GM18502 (cell line): Measurements from ENCODE around the gene MAP2.
A peak's percentile ranks its signal among the peaks of the same experiment; 100 is the strongest.
"Not testable (repeated sequence)": the region's sequence is repeated elsewhere in the genome, so short reads cannot be mapped to it uniquely, and the experiment has no call there.

Experiments
- ATAC-seq: cut with Tn5 transposase; IDR thresholded peaks from one replicate; pipeline ENCODE4 v1.9.1; 2021; ENCODE audit warnings: mild to moderate bottlenecking; ENCODE audit not compliant: unreplicated experiment, poor library complexity

Gene MAP2

GRCh38 chr2:209473930-209474419, 50.1 kb downstream of the MAP2 start:
- no peak for ATAC-seq

DNA sequence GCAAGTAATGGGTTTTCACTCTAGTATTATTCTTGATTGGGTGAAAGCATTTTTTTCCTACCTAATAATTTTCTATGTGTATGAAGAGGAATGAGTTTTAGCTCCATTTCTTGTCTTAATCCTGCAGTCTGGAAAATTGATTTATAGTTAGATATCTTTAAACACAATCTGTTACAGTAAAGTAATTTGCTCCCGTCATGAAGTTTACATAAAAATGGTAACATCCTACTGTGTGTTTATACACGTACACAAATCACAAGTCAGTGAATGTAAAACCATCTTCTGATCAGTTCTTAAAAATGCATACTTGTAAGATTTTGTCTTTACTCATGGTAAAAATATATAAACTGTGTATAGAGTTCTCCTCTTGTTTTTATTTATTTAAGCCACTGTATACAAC, 51.1 kb downstream of the MAP2 start:
- ATAC-seq, result no peak

DNA sequence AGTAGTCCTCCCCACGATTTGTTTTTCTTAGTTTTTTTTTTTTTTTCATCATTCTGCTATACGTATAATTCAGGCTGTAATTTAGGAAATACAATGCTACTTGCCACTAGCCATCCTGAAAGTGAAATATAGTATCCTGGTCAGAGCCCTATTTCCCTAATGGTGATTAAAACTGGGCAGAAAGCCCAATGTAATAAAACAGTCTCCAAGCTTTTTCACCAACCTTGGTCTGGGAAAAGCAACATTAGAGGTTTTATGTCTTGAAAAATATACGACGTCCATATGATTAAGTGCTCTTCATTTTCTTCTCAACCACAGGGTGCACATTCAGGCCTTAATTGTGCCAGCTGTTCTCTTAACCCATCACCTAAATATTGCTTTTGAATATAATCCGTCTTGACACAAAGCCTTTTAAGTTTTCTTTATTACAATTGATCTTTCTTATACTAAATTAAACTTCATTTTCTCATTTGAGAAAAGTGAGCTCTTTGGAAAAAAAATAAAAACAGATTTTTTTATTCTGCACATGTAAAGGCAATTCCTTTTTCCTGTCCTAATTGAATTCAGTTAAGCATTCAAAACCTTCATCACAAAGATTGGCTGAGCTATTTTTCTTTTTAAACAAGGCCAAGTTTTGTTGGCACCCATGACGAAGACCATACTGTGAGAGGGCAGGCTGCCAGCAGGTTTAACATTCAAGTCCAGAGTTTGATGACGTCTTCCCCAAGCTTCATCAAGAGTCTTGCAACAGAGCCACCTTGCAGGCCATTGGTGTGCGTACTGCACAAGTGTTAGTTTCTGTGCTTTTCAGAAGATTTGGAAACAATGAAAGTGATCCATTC, 52.7 kb downstream of the MAP2 start:
- ATAC-seq, result no peak

- ATAC-seq, result not testable (repeated sequence)
Observed at GRCh38 chr2:209492296-209492695, 68.4 kb downstream of the MAP2 start.

GRCh38 chr2:209495068-209495620, 71.3 kb downstream of the MAP2 start:
- not testable (repeated sequence) for ATAC-seq

DNA sequence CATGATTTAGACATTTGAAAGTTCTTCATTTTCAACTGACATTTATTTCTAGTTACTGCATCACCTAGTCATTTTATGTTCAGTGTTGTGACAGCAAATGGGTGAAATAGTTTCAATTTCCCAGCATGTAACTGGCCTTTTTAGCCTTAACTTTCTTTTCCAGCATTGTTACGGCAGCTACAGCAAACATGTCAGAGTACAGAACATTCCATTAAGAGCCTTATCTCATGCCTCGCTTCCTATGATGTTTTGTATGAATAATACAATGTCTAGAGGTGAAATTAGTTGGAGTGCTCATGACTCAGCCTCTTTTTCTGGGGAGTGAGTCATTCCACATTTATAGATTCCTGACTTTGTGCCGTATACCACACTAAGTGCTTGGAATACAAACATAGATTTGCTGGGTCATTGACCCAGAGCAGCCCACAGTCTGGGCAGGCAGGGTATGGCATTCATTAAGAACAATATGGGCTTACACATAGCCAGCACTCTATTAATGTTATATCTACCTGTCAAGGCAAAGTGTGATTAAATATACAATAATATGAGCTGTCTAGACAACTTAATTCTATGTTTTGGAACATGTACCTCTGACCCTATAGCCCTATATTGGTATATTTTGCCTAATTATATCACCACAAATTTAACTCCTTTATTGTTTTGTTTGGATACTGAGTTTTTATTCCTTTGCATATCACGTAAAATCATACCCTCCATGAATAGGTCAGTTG, 72.2 kb downstream of the MAP2 start:
- no peak for ATAC-seq

GRCh38 chr2:209496586-209496982, 72.7 kb downstream of the MAP2 start:
- ATAC-seq, result no peak

DNA sequence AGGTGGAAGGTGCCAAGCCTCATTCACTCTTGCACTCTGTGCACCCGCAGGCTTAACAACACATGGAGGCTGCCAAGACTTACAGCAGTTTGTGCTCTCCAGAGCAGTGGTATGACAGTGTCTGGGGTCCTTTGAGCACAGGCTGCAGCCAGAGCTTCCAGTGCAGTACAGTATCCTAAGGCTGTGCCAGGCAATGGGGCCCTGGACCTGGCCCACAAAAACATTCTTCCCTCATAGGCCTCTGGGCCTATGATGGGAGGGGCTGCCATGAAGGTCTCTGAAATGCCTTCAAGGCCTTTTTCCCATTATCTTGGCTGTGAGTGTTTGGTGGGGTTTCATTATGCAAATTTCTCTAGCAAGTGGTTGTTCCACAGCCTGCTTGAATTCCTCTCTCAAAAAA, 74.8 kb downstream of the MAP2 start:
- no peak for ATAC-seq

DNA sequence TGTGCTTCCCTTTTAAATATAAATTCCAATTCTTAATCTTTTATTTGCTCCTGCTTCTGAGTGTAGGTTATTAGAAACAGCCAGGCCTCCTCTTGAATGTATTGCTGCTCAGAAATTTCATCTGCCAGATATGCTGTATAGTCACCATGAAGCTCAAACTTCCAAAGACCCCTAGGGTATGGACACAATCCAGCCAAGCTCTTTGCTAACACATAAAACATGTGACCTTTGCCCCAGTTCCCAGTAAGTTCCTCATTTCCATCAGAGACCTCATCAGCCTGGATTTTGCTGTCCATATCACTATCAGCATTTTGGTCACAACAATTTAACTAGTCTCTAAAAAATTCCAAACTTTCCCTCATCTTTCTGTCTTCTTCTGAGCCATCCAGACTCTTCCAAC, 75.2 kb downstream of the MAP2 start:
- no peak for ATAC-seq

DNA sequence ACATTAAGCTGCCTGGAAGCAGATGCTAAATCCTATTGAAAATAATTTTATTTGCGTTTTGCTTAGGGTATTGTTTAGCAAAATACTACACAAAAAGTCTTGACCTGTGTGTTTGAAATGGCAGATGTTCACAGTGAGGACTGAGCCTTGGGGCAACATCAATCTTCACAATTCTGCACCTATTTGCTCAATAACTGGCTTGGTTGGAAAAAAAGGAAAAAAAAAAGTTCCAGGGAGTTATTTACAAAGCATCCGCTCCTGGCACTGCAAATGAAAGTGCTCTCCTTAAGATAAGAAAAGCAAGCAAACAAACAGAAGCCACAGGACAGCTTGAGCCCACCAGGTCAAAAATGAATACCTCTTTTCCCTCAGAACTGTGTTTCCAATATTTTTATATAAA, 77.7 kb downstream of the MAP2 start:
- no peak for ATAC-seq

DNA sequence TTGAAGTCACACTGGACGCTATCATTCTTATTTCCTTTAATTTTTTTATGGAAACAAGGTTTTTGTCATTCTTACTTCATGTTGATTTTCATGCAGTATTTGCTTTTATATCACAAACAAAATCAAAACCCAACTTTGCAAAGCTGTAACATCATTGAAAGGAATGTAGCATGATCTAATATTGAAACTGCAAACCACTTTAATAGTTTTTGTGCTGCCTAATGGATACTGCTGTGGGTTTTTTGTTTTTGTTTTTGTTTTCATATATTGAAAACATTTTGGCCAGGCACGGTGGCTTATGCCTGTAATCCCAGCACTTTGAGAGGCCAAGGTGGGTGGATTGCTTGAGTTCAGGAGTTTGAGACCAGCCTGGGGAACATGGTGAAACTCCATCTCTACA, 81.6 kb downstream of the MAP2 start:
- peak; percentile 50 for ATAC-seq

DNA sequence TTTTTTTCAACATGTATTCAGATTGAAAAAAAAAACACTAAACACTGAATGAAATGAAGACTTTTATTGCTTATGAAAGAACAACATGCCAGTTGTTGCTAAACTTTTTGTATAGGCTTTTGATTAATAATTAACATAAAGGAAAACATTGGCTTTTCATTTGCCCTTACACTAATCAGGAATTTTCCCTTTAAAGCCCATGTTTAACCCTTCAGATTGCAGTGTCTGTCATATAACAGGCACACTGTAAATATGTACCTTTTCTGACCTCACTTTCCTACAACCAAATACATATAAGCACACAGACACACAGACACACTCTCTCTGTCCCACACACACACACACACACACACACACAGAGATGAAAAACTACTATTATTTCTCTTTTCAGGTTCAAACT, 84.4 kb downstream of the MAP2 start:
- ATAC-seq, result no peak

DNA sequence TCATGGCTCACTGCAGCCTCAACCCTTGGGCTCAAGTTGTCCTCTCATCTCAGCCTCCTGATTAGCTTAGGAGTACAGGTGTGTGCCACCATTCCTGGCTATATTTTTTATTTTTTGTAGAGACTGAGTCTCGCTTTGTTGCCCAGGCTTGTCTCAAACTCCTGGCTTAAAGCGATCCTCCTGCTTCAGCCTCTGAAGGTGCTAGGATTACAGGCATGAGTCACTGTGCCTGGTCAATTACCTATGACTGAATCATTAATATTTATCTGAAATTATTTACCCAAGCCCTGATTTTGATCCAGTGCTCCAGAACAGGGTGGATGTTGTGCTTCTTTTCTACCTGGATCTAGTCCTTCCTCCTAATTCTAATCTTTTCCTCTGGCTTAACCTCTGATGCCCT, 87.8 kb downstream of the MAP2 start:
- no peak for ATAC-seq

DNA sequence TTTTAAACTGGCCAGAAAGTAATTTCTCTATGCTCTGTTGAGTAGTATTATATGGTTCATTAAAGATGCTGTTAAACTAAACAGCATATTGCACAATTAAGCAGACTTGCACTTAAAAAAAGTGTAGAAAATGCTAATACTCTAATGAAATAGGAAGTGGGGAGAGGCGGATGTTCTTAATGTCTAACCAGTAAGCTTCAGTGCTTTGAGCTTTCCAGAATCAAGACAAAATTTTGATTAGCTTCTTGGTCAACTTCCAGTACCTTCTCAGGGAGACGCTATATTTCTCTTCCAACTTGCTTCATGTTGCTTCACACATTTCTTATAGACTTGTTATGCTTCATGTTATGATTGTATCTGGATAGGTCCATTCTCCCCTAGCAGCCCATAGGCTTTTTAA, 89.1 kb downstream of the MAP2 start:
- ATAC-seq, result no peak

DNA sequence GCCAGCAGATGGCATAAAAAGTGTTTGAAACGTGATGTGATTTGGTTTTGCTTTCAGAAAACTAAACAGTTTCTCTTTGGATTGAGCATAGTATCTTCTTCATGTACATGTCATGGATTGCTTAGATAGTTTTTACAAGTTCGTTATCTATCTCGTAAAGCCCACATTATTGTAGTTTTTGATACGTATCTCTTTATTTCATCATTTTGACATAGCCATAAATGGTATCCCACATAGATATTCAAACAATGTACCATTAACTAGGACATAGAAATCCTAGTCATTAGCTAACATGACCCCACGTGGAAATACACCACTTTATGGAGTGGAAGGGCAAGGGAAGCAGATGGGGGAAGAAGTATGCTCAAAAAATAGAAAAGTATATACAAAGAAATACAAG, 93.6 kb downstream of the MAP2 start:
- no peak for ATAC-seq

- no peak for ATAC-seq
Observed at GRCh38 chr2:209519271-209519670, 95.4 kb downstream of the MAP2 start.

GRCh38 chr2:209519906-209520305, 96.1 kb downstream of the MAP2 start:
- no peak for ATAC-seq

- ATAC-seq, result no peak
Observed at GRCh38 chr2:209523041-209523740, 99.3 kb downstream of the MAP2 start.

- peak; percentile 75 for ATAC-seq
Observed at GRCh38 chr2:209523867-209524266, 100.0 kb downstream of the MAP2 start.

DNA sequence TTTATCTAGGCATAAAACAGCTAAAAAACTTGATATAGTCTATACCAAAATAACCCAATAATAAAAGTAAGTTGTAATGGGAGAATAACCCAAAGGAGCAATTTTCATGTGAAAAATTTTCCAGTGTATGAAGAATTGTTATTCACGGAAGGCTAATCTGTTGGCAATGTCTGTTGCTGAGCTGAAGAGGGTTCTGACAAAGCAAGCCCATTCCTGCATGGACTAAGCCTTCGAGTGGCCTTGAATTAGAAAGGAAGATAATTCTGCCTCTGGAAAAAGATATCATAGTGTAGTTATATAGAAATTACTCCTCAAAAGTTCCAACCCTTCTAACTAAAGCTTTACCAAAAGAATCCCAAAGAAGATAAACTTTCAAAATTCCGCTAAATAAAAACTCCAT, 101.5 kb downstream of the MAP2 start:
- no peak for ATAC-seq

DNA sequence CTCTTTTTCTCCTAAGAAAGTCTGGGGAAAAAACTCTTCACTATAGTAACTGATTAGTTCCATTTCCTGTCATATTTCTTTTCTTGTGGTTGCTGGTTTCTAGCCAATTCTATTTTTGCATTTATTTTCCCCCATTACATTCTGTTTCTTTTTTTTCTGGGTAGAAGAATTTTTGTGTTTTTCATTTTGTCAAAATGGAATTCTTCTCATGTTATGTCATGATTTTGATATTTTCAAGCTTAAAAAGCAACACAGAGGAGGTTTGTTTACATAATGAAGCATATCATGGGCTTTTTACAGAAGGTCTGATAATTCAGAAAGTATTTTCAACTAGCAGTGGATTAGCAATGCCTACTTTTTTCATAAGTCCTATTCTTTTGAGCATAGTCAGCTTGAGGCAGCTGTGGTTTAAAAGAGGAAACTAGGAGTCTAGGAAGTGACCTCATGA, 102.0 kb downstream of the MAP2 start:
- ATAC-seq, result peak; percentile 31
